Choroid plexus epithelial cell (primary cell): Measurements from ENCODE around the gene GALNT9.

ENCODE experiments used
- DNase-seq: peaks from one replicate; pipeline ENCODE4 v3.0.0-alpha.2; 2010; ENCODE audit warnings: low read depth
- H3K4me3 ChIP-seq: 2 replicates; pipeline ENCODE4 v1.5.1; 2011; ENCODE audit warnings: low read depth, mild to moderate bottlenecking, control low read depth, low read length, moderate library complexity
- CTCF ChIP-seq: conservative IDR thresholded peaks from 2 replicates; pipeline ENCODE4 v1.5.1; 2011; ENCODE audit warnings: low read depth, mild to moderate bottlenecking, control low read depth, inconsistent platforms, low read length, moderate library complexity

The GALNT9 gene

GRCh38 chr12:132179431-132180362 is 149.7 kb downstream of the GALNT9 start:
- H3K4me3 ChIP-seq, result no peak overlapping the region
- no peak for DNase-seq
- no peak for TF ChIP-seq CTCF

DNA sequence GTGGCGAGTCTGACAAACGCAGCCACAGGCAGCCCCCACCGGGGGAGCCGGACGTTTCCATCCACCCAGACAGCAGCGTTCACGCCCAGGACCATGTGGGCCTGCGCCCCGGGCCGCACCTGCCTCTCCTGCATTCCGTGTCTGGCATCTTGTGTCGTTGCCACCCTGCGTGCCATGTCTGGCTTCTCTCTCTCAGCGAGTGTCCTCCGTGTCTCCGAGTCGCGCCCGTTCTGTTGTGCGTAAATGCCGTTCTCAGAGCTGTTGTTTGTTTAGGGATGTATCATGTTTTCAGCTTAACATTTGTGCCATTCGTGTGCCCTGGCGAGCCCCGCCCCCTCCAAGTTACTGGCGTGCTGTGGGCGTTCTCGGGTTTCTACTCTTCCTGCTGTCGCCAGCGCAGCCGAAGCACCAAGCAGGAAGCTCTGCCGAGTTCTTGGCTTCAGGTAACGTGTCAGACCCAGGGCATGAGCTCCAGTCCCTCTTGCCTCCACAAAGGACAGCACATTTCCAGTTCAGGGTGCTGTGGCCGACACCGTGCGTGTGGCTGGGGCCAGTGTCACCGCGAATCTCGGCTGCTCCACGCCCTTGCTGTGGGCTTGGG is 150.5 kb downstream of the GALNT9 start:
- TF ChIP-seq CTCF, result no peak
- DNase-seq, result no peak
- no peak overlapping the region for H3K4me3 ChIP-seq

DNA sequence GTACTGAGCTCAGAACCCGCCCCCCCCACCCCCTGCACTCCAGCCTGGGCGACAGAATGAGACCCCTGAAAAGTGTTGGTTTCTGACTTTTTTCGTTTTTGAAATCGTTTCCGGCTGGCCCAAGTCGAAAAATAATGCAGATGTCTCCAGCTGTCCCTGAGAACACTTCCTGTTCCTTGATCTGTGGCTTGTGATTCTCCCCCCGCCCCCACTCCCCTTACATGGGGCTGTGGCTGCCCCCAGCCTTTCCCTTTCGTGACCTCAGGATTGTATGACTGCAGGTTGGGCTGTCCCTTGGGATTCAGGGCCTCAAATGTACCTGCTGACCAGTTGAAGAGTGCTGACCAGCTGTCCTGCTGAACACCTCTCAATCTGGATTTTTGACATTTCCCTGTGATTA is 151.1 kb downstream of the GALNT9 start:
- TF ChIP-seq CTCF, result no peak
- H3K4me3 ChIP-seq, result no peak overlapping the region
- DNase-seq, result no peak

GRCh38 chr12:132176920-132177551 is 152.4 kb downstream of the GALNT9 start:
- no peak overlapping the region for H3K4me3 ChIP-seq
- no peak for DNase-seq
- no peak for TF ChIP-seq CTCF

- no peak for TF ChIP-seq CTCF
- no peak for DNase-seq
- H3K4me3 ChIP-seq, result no peak overlapping the region
Observed at GRCh38 chr12:132176385-132176919, 152.9 kb downstream of the GALNT9 start.

- DNase-seq, result no peak
- no peak for TF ChIP-seq CTCF
- H3K4me3 ChIP-seq, result no peak overlapping the region
Observed at GRCh38 chr12:132175496-132176384, 153.6 kb downstream of the GALNT9 start.
